HepG2 (cell line): ENCODE results near the gene KCTD13. TPM values are rescaled to one million over a fixed set of nuclear protein-coding genes. Genes with fewer than 3 reads are reported as not detected.

Source experiments
- DMTF1 ChIP-seq: sonication (generic); formaldehyde crosslinking; IDR thresholded peaks from 2 replicates; pipeline ENCODE4 v1.4.0; 2020; ENCODE audit warnings: mild to moderate bottlenecking, missing genetic modification reagents
- KDM3A ChIP-seq: IDR thresholded peaks from 2 replicates; pipeline ENCODE4 v1.6.1; 2018; ENCODE audit warnings: low read depth, missing compliant biosample characterization
- MYPOP ChIP-seq: sonication (generic); formaldehyde crosslinking; IDR thresholded peaks from 2 replicates; pipeline ENCODE4 v1.8.1; 2023; ENCODE audit warnings: mild to moderate bottlenecking, moderate library complexity, missing genetic modification reagents
- PAXIP1 ChIP-seq: sonication (generic); formaldehyde crosslinking; conservative IDR thresholded peaks from 2 replicates; pipeline ENCODE4 v1.4.0; 2020; ENCODE audit warnings: mild to moderate bottlenecking, missing genetic modification reagents, moderate library complexity
- ZIK1 ChIP-seq: sonication (generic); formaldehyde crosslinking; IDR thresholded peaks from 2 replicates; pipeline ENCODE4 v1.5.0; 2020; ENCODE audit warnings: mild to moderate bottlenecking, low read depth, missing genetic modification reagents, borderline replicate concordance
- ZNF296 ChIP-seq: sonication (generic); formaldehyde crosslinking; conservative IDR thresholded peaks from 2 replicates; pipeline ENCODE4 v1.5.0; 2020; ENCODE audit warnings: mild to moderate bottlenecking, missing genetic modification reagents
- ZNF318 ChIP-seq: sonication (generic); formaldehyde crosslinking; IDR thresholded peaks from 2 replicates; pipeline ENCODE4 v1.4.0; 2020; ENCODE audit warnings: mild to moderate bottlenecking, missing genetic modification reagents
- ZNF446 ChIP-seq: sonication (generic); formaldehyde crosslinking; IDR thresholded peaks from 2 replicates; pipeline ENCODE4 v1.5.0; 2020; ENCODE audit warnings: mild to moderate bottlenecking, missing genetic modification reagents
- polyA plus RNA-seq, 8 experiments: library from polyadenylated mRNA; depleted of rRNA in 3 of 8; stranded (reverse) in 7 of 8; unstranded in 1 of 8; fragments of >200 nt; fragmentation: Illumina TruSeq in 4 of 8; extraction: Trizol in 4 of 8; gene quantifications; 2 replicates each; pipeline versions ENCODE4 v1.2.1 to v1.2.3, GENCODE V29; 2011 to 2016; ENCODE audit warnings: low read depth in 4 of 8, missing spikeins in 1 of 8, mixed read lengths in 1 of 8; ENCODE audit not compliant: insufficient read depth in 1 of 8
- total RNA-seq, 5 experiments: library from RNA; depleted of rRNA; stranded (reverse); fragments of >200 nt; fragmentation: Illumina TruSeq; extraction: Trizol; gene quantifications; 2 replicates each; pipeline ENCODE4 v1.2.3, GENCODE V29; 2016; ENCODE audit warnings: low read depth in 1 of 5
- TF ChIP-seq, protein P1 (sequence below): sonication (generic); formaldehyde crosslinking; IDR thresholded peaks from 2 replicates; pipeline ENCODE4 v1.4.0; 2020; ENCODE audit warnings: missing genetic modification reagents

KCTD13 gene
- total and polyA plus RNA-seq, 2 of the 13 experiments (the other 11 are each of a cell fraction or from before 2014, with no cell fraction given), result 6.3 to 14.7 TPM

DNA sequence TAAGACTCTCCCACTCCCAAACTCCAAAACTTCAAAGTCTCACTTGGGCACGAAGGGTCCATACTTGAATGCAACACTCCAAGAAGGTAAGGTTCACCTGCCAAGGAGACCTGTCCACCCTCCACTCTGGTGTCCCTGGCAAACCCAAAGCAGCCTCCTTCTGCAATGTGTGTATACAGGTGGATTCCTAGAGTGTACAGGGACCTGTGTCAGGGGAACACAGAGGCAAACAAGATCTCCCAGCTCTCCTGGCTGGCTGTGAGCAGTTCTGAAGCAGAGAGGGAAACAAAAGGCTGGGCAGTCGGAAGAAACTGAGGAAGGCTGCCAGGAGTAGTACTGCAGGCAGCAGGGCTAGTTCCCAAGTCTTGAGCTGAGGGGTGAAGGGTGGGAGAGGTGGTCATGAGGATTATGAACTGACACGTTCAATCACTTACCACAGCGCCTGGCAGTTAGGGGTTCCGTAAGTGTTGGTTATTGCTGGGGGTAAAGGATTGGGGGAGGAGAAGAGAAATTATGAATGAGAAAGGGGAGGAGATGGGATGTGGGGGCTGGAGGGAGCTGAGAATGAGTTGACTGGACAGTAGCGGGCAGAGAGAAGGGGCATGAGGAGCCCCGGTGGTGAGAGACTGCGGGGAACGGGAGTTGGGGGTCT lies 795 bp downstream of the KCTD13 start (continued):
- TF ChIP-seq PAXIP1 (CRISPR knock-in tag), result 0 out of 2 replicates have a peak, but pooled peaks have one; percentile 6
- TF ChIP-seq ZNF318, result 0 out of 2 replicates have a peak, but pooled peaks have one; percentile 64
- TF ChIP-seq ZIK1 (CRISPR knock-in tag), result peak; percentile 6; the same call in 1 of the 2 replicates
- TF ChIP-seq, protein P1, sequence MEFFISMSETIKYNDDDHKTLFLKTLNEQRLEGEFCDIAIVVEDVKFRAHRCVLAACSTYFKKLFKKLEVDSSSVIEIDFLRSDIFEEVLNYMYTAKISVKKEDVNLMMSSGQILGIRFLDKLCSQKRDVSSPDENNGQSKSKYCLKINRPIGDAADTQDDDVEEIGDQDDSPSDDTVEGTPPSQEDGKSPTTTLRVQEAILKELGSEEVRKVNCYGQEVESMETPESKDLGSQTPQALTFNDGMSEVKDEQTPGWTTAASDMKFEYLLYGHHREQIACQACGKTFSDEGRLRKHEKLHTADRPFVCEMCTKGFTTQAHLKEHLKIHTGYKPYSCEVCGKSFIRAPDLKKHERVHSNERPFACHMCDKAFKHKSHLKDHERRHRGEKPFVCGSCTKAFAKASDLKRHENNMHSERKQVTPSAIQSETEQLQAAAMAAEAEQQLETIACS (CRISPR knock-in tag), result no peak
- peak; percentile 12; the same call in 1 of the 2 replicates for TF ChIP-seq ZNF446 (CRISPR knock-in tag)
- TF ChIP-seq DMTF1, result 0 out of 2 replicates have a peak, but pooled peaks have one; percentile 38
- 0 out of 2 replicates have a peak, but pooled peaks have one; percentile 26 for TF ChIP-seq ZNF296 (CRISPR knock-in tag)
- TF ChIP-seq MYPOP (CRISPR knock-in tag), result peak; percentile 8; the same call in 1 of the 2 replicates
- no peak for TF ChIP-seq KDM3A (CRISPR knock-in tag)
